RWPE2 (cell line): ENCODE data around the gene CAMK1D.

Experiments
- ATAC-seq: fragments of 200-7000 bp; cut with Tn5 transposase; 3 replicates; pipeline ENCODE4 v1.9.1; 2021; ENCODE audit warnings: low read depth
- DNase-seq: peaks from one replicate; pipeline ENCODE4 v3.0.0-alpha.2; 2020; ENCODE audit warnings: low spot score
- H3K27ac ChIP-seq: fragments of 450-650 bp; 2 replicates; pipeline ENCODE4 v1.5.1; 2017; ENCODE audit warnings: mild to moderate bottlenecking; ENCODE audit not compliant: poor library complexity, severe bottlenecking
- H3K27me3 ChIP-seq: fragments of 250-450 bp; sonication (Bioruptor Pico); 2 replicates; pipeline ENCODE4 v1.5.1; 2021; ENCODE audit warnings: mild to moderate bottlenecking, moderate library complexity; ENCODE audit not compliant: insufficient read depth, poor library complexity, severe bottlenecking
- H3K36me3 ChIP-seq: fragments of 250-450 bp; sonication (Bioruptor Pico); 2 replicates; pipeline ENCODE4 v1.5.1; 2020; ENCODE audit warnings: low read depth, mild to moderate bottlenecking, moderate library complexity
- H3K4me1 ChIP-seq: fragments of 250-450 bp; sonication (Bioruptor Pico); 2 replicates; pipeline ENCODE4 v1.5.1; 2021; ENCODE audit warnings: mild to moderate bottlenecking, moderate library complexity; ENCODE audit not compliant: insufficient read depth, poor library complexity, severe bottlenecking
- H3K4me3 ChIP-seq: fragments of 250-450 bp; sonication (Bioruptor Pico); 2 replicates; pipeline ENCODE4 v1.5.1; 2021; ENCODE audit warnings: mild to moderate bottlenecking, moderate library complexity; ENCODE audit not compliant: severe bottlenecking
- H3K9me3 ChIP-seq: fragments of 250-450 bp; sonication (Bioruptor Pico); 2 replicates; pipeline ENCODE4 v1.5.1; 2021; ENCODE audit warnings: mild to moderate bottlenecking, moderate library complexity; ENCODE audit not compliant: severe bottlenecking
- CTCF ChIP-seq: fragments of 450-650 bp; IDR thresholded peaks from one replicate; pipeline ENCODE4 v1.5.1; 2017; ENCODE audit warnings: mild to moderate bottlenecking, moderate library complexity; ENCODE audit not compliant: poor library complexity, severe bottlenecking

Gene CAMK1D

GRCh38 chr10:12716042-12716441 is 366.7 kb downstream of the CAMK1D start:
- no peaks in the 10 kb centered on the region for H3K36me3 ChIP-seq
- no peak overlapping the region for H3K4me3 ChIP-seq
- H3K27me3 ChIP-seq = no peaks in the 10 kb centered on the region
- ATAC-seq (no peak), DNase-seq (no peak)
- no peak for TF ChIP-seq CTCF
- no peaks in the 10 kb centered on the region for H3K9me3 ChIP-seq
- no peak overlapping the region for H3K27ac ChIP-seq
- H3K4me1 ChIP-seq = peaks cover 27% of the 10 kb centered on the region

- H3K4me1 ChIP-seq = peaks cover 29% of the 10 kb centered on the region
- no peaks in the 10 kb centered on the region for H3K27me3 ChIP-seq
- H3K36me3 ChIP-seq = no peaks in the 10 kb centered on the region
- no peaks in the 10 kb centered on the region for H3K9me3 ChIP-seq
- DNase-seq (no peak), ATAC-seq (peak; percentile 37)
- peak; percentile 60 for TF ChIP-seq CTCF
- H3K4me3 ChIP-seq = no peak overlapping the region
- H3K27ac ChIP-seq = peak overlapping the region; percentile 84
These were observed 368.8 kb downstream of the CAMK1D start for GRCh38 chr10:12717981-12718707.

GRCh38 chr10:12719365-12719764 is 370.0 kb downstream of the CAMK1D start:
- no peak overlapping the region for H3K4me3 ChIP-seq
- peaks cover 29% of the 10 kb centered on the region for H3K4me1 ChIP-seq
- ATAC-seq = peak; percentile 3; the same call in 2 of the 3 replicates
- no peaks in the 10 kb centered on the region for H3K36me3 ChIP-seq
- H3K27ac ChIP-seq = peak overlapping the region; percentile 84
- H3K9me3 ChIP-seq = no peaks in the 10 kb centered on the region
- no peaks in the 10 kb centered on the region for H3K27me3 ChIP-seq
- DNase-seq = no peak
- no peak for TF ChIP-seq CTCF

- ATAC-seq (peak; percentile 82), DNase-seq (peak; percentile 86)
- Histone ChIP-seq H3K4me1 (peaks cover 32% of the 10 kb centered on the region), H3K9me3 (no peaks in the 10 kb centered on the region), H3K36me3 (no peaks in the 10 kb centered on the region), H3K27ac (peak overlapping the region; percentile 84), H3K27me3 (no peaks in the 10 kb centered on the region), H3K4me3 (no peak overlapping the region)
- TF ChIP-seq CTCF = no peak
These were observed 371.1 kb downstream of the CAMK1D start for GRCh38 chr10:12720217-12720981.

GRCh38 chr10:12721334-12721733 is 372.0 kb downstream of the CAMK1D start:
- DNase-seq = no peak
- ATAC-seq = no peak
- H3K9me3 ChIP-seq = no peaks in the 10 kb centered on the region
- no peak overlapping the region for H3K4me3 ChIP-seq
- no peak overlapping the region for H3K27ac ChIP-seq
- H3K36me3 ChIP-seq = no peaks in the 10 kb centered on the region
- H3K27me3 ChIP-seq = no peaks in the 10 kb centered on the region
- peaks cover 35% of the 10 kb centered on the region for H3K4me1 ChIP-seq
- TF ChIP-seq CTCF = no peak
